HFF-Myc (cell line): Measurements from ENCODE around the gene PHTF1.

Experiments used
- DNase-seq: peaks from one replicate; pipeline ENCODE4 v3.0.0-alpha.2; 2011; ENCODE audit warnings: low read depth; ENCODE audit errors: extremely low read depth
- H3K4me3 ChIP-seq: replicated peaks from 2 replicates; pipeline ENCODE4 v1.5.1; 2011; ENCODE audit warnings: low read depth, mild to moderate bottlenecking, control low read depth, low read length
- CTCF ChIP-seq: IDR thresholded peaks from 2 replicates; pipeline ENCODE4 v1.5.1; 2012; ENCODE audit warnings: mild to moderate bottlenecking, low read depth, low read length, control low read depth; ENCODE audit errors: missing control alignments

PHTF1 gene

DNA sequence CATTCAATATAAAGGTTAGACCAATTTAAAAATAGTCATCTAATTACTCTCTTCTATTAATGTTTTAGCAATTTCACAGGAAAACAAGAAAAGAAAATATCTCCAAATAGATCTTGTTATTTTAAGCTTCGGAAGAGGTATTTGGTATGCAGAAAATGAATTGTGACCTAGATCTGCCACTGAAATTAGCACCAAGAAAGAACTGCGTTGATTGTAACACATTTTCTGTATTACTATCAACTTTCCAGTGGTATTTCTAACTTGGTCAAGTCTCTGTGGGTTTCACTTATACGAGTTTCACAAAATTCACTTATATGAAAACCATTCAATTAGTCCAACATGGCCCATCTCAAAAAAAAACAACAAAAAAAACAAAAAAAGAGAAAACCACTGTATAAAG is 41.2 kb upstream of the PHTF1 start:
- no peak overlapping the region for H3K4me3 ChIP-seq
- TF ChIP-seq CTCF = no peak
- no peak for DNase-seq

GRCh38 chr1:113797472-113797871 is 38.2 kb upstream of the PHTF1 start:
- no peak for TF ChIP-seq CTCF
- no peak for DNase-seq
- no peak overlapping the region for H3K4me3 ChIP-seq

DNA sequence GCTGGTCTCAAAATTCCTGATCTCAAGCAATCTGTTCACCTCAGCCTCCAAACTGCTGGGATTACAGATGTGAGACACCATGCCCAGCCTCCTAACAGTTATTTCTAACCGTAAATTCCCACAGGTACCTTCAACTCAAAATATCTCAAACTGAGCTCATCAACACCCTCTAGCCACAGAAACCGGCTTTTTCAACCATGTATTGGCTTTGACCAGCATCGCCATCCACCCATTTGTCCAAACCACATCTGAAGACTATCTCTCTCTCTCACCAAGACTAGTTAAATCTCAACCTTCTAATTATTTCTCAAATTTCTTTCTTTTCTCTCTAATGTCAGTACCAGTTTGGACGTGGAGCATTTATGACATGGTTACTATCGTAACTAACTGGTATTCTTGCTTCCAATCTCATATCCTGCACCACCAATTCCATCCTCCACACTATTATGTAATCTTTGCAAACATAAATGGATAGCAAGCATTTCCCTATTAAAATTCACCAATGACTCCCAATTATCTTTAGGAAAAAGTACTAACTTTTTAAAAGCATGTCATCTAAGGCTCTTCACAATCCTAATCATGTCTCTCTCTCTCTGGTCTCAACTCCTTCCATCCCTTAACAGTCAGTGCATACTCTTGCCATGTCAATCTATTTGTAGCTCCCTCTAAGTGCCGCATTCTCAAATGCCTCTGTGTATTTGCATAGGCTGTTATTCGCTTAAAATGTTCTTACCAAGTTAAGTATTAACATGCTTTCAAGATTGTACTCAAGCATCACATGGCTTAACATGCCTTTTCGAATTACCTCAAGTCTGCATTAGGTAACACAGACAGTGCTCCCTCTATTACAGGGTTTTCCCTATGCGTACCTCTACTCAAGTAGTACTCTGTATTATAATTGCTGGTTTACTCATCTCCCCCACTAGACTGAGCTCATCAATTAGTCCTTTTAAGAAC is 34.9 kb upstream of the PHTF1 start:
- TF ChIP-seq CTCF = no peak
- DNase-seq = no peak
- H3K4me3 ChIP-seq = no peak overlapping the region

GRCh38 chr1:113792986-113793385 is 33.7 kb upstream of the PHTF1 start:
- TF ChIP-seq CTCF = no peak
- H3K4me3 ChIP-seq = no peak overlapping the region
- DNase-seq = no peak

DNA sequence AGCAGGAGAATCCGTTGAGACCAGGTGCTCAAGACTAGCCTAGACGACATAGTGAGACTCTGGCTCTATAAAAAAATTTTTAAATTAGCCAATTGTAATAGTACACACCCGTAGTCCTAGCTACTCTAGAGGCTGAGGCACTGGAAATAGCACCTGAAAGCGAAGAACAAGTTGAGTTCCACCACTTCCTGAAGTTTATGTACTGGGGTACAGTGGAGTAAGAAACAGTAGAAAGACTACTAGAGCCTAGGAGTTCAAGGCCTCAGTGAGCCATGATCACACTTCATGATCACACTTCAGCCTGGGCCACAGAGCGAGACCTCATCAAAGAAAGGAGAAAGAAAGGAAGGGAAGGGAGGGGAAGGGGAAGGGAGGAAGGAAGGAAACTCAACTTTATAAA is 33.2 kb upstream of the PHTF1 start:
- DNase-seq = no peak
- H3K4me3 ChIP-seq = no peak overlapping the region
- TF ChIP-seq CTCF = no peak

- no peak for DNase-seq
- no peak for TF ChIP-seq CTCF
- no peak overlapping the region for H3K4me3 ChIP-seq
Observed at GRCh38 chr1:113788802-113789201, 29.5 kb upstream of the PHTF1 start.
